ENCODE results near the gene RALGPS1. TPM values are rescaled to one million over a fixed set of nuclear protein-coding genes. Genes with fewer than 3 reads are reported as not detected.

RALGPS1 gene
- total and polyA plus RNA-seq, 2 donors (not counting 1 experiment from before 2014, with no cell fraction given): 19.7 to 39.9 TPM

GRCh38 chr9:127178686-127179632, 264.4 kb downstream of the RALGPS1 start:
- Histone ChIP-seq H3K27me3 (replicated peaks in 1 of 4; ENCODE audit: control extremely low read depth in 1 of 4, control insufficient read depth in 3 of 4, insufficient read depth in 4 of 4, low read length in 3 of 4) (no peaks in the 10 kb centered on the region), H3K36me3 (replicated peaks in 1 of 2; ENCODE audit: control extremely low read depth in 1 of 2, control insufficient read depth in 1 of 2, extremely low read depth in 1 of 2, insufficient read depth in 2 of 2, low read length in 1 of 2) (peaks cover 0 to 6% of the 10 kb centered on the region in 2 experiments), H3K9ac (ENCODE audit: low read length) (no peak overlapping the region), H3K79me2 (ENCODE audit: control insufficient read depth, insufficient read depth, low read length) (no peaks in the 10 kb centered on the region), H2AFZ (ENCODE audit: insufficient read depth, low read depth, low read length, poor library complexity, severe bottlenecking) (no peak overlapping the region), H3K9me3 (ENCODE audit: control extremely low read depth in 1 of 3, control insufficient read depth in 2 of 3, insufficient read depth in 1 of 3, low read length in 2 of 3) (peaks cover 0 to 2% (median 0%) of the 10 kb centered on the region in 3 donors), H3K4me1 (ENCODE audit: control insufficient read depth in 2 of 2, insufficient read depth in 2 of 2, low read length in 2 of 2) (no peaks in the 10 kb centered on the region), H3K4me3 (ENCODE audit: control extremely low read depth in 1 of 5, extremely low read depth in 1 of 5, insufficient read depth in 1 of 5, low read depth in 2 of 5, low read length in 4 of 5) (no peak overlapping the region), H4K20me1 (ENCODE audit: control insufficient read depth, insufficient read depth, low read length, poor library complexity, severe bottlenecking) (no peaks in the 10 kb centered on the region), H3K27ac (ENCODE audit: low read length in 2 of 2) (no peak overlapping the region), H3K4me2 (replicated peaks; ENCODE audit: low read depth, low read length, poor library complexity, severe bottlenecking) (no peak overlapping the region)
- DNase-seq: no peak
- Mint-ChIP-seq H3K27me3 (no peaks in the 10 kb centered on the region), H3K4me3 (no peak overlapping the region), H3K4me1 (peaks cover 2% of the 10 kb centered on the region), H3K27ac (no peak overlapping the region), H3K9me3 (ENCODE audit: insufficient read depth) (no peaks in the 10 kb centered on the region)
- ATAC-seq (ENCODE audit: low read depth): no peak
- POLR2A ChIA-PET: no interaction called here
- CTCF ChIA-PET: no interaction called here
- TF ChIP-seq CTCF (IDR thresholded peaks at IDR 0.05) (no peak), EZH2 (IDR thresholded peaks at IDR 0.05; ENCODE audit: borderline replicate concordance, insufficient read depth, low read depth, low read length, poor library complexity, severe bottlenecking) (no peak)
- intact Hi-C loops (cut with micrococcal nuclease): no loop called here
- WGBS (ENCODE audit: insufficient coverage): 89% methylated on average over 12 of the region's 12 CpGs

Measured in B cell (primary cell).